HCT116 (cell line): ENCODE results near the gene PRKG1.

Experiments
- CEBPB ChIP-seq: IDR thresholded peaks from 2 replicates; pipeline ENCODE4 v1.6.1; 2012; ENCODE audit warnings: low read depth
- EZH2 ChIP-seq: fragments of 200-600 bp; sonication (generic); IDR thresholded peaks from 2 replicates; pipeline ENCODE4 v1.6.1; 2017; ENCODE audit warnings: antibody characterized with exemption, mixed run types
- EZH2phosphoT487 ChIP-seq: fragments of 200-600 bp; IDR thresholded peaks from 2 replicates; pipeline ENCODE4 v1.6.1; 2018; ENCODE audit warnings: antibody characterized with exemption, borderline replicate concordance
- JUND ChIP-seq: IDR thresholded peaks from 2 replicates; pipeline ENCODE4 v1.6.1; 2012
- POLR2A ChIP-seq: IDR thresholded peaks from 2 replicates; pipeline ENCODE4 v1.7.0; 2011; ENCODE audit warnings: borderline replicate concordance; ENCODE audit not compliant: insufficient read depth, insufficient read length; ENCODE audit errors: extremely low read depth
- POLR2AphosphoS5 ChIP-seq: IDR thresholded peaks from 2 replicates; pipeline ENCODE4 v1.6.1; 2011; ENCODE audit warnings: mild to moderate bottlenecking, low read depth, low read length, moderate library complexity
- SP1 ChIP-seq: IDR thresholded peaks from 2 replicates; pipeline ENCODE4 v1.6.1; 2012; ENCODE audit warnings: low read depth
- YY1 ChIP-seq: IDR thresholded peaks from 2 replicates; pipeline ENCODE4 v1.6.1; 2011; ENCODE audit warnings: low read length, low read depth, moderate library complexity, mild to moderate bottlenecking; ENCODE audit not compliant: insufficient replicate concordance; ENCODE audit errors: extremely low read depth
- ZFX ChIP-seq: fragments of 450-650 bp; IDR thresholded peaks from 2 replicates; pipeline ENCODE4 v1.6.1; 2017
- TF ChIP-seq, protein P1 (sequence below), 3 experiments: fragments of 200-600 bp in 1 of 3; sonication (generic) in 1 of 3; IDR thresholded peaks in 2 of 3; conservative IDR thresholded peaks in 1 of 3; 2 replicates each; pipeline ENCODE4 v1.5.1; 2012 to 2017; ENCODE audit warnings: low read depth in 2 of 3, low read length in 2 of 3, antibody characterized with exemption in 1 of 3, borderline replicate concordance in 1 of 3, control low read depth in 1 of 3, mild to moderate bottlenecking in 1 of 3, mixed read lengths in 1 of 3, mixed run types in 1 of 3, moderate library complexity in 1 of 3; ENCODE audit not compliant: insufficient read depth in 1 of 3
- TF ChIP-seq, protein P2 (sequence below): IDR thresholded peaks from 2 replicates; pipeline ENCODE4 v1.6.1; 2012; ENCODE audit warnings: low read depth

DNA sequence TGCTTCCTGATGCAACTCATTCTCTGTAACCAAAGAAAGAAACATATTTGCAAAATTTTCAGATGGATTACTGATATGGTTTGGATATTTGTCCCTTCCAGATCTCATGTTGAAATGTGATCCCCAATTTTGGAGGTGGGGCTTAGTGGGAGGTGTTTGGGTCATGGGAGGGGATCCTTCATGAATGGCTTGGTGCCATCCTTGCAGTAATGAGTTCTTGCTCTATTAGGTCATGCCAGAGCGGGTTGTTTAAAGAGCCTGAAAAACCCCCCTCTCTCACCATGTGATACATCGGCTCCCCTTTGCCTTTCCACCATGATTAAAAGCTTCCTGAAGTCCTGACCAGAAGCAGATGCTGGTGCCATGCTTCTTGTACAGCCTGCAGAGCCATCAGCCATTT, 43.8 kb upstream of the PRKG1 start:
- TF ChIP-seq POLR2AphosphoS5 = no peak
- TF ChIP-seq, protein P1, sequence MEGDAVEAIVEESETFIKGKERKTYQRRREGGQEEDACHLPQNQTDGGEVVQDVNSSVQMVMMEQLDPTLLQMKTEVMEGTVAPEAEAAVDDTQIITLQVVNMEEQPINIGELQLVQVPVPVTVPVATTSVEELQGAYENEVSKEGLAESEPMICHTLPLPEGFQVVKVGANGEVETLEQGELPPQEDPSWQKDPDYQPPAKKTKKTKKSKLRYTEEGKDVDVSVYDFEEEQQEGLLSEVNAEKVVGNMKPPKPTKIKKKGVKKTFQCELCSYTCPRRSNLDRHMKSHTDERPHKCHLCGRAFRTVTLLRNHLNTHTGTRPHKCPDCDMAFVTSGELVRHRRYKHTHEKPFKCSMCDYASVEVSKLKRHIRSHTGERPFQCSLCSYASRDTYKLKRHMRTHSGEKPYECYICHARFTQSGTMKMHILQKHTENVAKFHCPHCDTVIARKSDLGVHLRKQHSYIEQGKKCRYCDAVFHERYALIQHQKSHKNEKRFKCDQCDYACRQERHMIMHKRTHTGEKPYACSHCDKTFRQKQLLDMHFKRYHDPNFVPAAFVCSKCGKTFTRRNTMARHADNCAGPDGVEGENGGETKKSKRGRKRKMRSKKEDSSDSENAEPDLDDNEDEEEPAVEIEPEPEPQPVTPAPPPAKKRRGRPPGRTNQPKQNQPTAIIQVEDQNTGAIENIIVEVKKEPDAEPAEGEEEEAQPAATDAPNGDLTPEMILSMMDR (IDR thresholded peaks at IDR 0.05 in 2 of 3, conservative IDR thresholded peaks at IDR 0.05 in 1 of 3; ENCODE audit: borderline replicate concordance in 1 of 3, insufficient read depth in 1 of 3, low read depth in 2 of 3, low read length in 2 of 3) = no peak
- no peak for TF ChIP-seq CEBPB
- TF ChIP-seq EZH2 = no peak
- no peak for TF ChIP-seq POLR2A
- TF ChIP-seq EZH2phosphoT487 = no peak
- TF ChIP-seq YY1 = no peak
- TF ChIP-seq SP1 = no peak
- no peak for TF ChIP-seq JUND
- TF ChIP-seq, protein P2, sequence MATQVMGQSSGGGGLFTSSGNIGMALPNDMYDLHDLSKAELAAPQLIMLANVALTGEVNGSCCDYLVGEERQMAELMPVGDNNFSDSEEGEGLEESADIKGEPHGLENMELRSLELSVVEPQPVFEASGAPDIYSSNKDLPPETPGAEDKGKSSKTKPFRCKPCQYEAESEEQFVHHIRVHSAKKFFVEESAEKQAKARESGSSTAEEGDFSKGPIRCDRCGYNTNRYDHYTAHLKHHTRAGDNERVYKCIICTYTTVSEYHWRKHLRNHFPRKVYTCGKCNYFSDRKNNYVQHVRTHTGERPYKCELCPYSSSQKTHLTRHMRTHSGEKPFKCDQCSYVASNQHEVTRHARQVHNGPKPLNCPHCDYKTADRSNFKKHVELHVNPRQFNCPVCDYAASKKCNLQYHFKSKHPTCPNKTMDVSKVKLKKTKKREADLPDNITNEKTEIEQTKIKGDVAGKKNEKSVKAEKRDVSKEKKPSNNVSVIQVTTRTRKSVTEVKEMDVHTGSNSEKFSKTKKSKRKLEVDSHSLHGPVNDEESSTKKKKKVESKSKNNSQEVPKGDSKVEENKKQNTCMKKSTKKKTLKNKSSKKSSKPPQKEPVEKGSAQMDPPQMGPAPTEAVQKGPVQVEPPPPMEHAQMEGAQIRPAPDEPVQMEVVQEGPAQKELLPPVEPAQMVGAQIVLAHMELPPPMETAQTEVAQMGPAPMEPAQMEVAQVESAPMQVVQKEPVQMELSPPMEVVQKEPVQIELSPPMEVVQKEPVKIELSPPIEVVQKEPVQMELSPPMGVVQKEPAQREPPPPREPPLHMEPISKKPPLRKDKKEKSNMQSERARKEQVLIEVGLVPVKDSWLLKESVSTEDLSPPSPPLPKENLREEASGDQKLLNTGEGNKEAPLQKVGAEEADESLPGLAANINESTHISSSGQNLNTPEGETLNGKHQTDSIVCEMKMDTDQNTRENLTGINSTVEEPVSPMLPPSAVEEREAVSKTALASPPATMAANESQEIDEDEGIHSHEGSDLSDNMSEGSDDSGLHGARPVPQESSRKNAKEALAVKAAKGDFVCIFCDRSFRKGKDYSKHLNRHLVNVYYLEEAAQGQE = no peak
- no peak for TF ChIP-seq ZFX
